GM15510 (cell line): ENCODE measurements around the gene TTC23.

Source experiments
- POLR2A ChIP-seq: IDR thresholded peaks from 3 replicates; pipeline ENCODE4 v1.6.1; 2011; ENCODE audit warnings: borderline replicate concordance; ENCODE audit not compliant: insufficient read length; ENCODE audit errors: extremely low read depth

Gene TTC23

DNA sequence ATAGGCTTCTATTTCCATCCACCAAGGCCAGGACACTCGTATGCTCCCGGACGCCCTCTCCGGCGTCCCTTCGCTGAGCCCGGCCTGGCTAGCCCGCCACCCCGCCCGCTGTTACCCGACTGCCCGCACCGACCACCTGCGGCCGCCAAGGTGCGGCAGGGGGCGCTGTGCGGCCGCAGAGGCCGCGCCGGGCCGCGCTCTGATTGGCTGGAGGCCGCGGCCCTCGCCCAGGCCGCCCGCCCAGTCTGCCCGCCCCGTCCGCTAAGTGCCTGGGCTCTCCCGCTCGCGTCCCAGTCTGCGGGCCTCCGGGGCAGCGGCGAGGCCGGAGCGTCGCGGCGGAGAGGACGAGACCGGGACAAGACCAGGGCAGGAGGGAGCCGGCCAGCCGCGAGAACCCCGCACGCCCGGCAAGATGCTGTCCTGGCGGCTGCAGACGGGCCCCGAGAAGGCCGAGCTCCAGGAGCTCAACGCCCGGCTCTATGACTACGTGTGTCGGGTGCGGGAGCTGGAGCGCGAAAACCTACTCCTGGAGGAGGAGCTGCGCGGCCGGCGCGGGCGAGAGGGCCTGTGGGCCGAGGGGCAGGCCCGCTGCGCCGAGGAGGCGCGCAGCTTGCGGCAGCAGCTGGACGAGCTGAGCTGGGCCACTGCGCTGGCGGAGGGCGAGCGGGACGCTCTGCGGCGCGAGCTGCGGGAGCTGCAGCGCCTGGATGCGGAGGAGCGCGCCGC, 144.4 kb downstream of the TTC23 start, which contains the start of gene SYNM:
Gene SYNM, plus strand, starts transcription at position 293 of the 726 bp plus-strand sequence. Its CDS starts 120 bp downstream, at position 413.
- TF ChIP-seq POLR2A = no peak

DNA sequence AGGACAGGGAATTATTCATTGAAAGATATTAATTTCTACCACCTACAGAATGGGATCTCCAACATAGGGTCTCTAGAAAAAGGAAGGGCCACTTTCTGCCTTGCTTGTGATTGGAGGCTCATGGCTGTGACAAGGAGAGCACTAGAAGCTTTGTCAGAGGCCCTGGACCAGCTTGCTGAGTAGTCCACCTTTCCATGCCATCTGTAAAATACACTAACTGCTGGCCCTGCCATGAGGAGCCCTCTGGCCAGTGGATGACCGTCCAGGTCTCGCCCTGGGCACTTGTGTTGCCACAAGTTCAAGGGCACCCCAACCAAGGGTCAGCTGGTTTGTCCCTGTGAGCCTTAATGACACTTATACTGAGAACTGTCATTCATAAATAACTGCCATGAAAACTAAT, 146.1 kb downstream of the TTC23 start:
- no peak for TF ChIP-seq POLR2A

DNA sequence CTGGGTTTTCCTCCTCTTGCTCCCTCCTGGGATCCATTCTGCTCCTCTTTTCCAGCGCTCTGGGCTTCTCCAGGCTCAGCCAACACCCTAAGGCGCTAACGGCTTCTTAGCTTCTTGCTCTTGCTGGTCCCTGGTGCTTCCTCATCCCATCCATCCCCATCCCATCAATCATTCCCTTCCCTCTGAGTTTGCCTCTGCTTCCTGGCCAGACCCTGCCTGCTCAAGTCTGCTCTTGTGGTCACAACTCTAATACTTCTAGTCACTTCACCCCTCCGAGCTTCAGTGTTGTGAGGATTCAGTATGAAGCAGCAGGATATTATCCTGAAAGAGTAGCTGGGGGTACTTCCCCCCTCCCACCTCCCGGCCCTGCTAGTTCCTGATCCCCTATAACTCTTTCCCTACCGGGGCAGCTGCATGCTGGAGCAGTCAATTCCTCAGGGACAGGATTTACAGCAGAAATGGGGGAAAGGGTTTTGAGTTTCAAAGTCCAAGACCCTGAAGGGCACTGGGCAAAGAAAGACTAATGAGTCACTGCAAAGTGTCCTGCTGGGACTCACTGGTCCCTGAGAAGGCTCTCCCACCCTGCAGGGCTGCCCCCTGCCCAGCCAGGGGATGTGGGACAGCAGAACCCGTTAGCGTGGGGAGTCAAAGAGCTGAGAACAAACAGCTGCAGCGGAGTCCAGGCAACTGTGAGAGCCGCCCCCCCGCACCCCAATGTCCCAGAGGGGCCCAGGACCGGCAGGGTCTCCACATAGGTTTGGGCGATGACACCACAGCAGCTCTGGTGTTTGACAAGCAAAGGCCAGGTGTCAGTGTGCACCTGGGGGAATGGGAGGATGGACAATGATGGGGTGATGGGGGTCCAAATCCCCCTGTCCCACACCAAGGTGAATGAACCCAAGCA, 146.8 kb downstream of the TTC23 start:
- no peak for TF ChIP-seq POLR2A

- no peak for TF ChIP-seq POLR2A
Measured at GRCh38 chr15:99101501-99101900, 147.9 kb downstream of the TTC23 start.

DNA sequence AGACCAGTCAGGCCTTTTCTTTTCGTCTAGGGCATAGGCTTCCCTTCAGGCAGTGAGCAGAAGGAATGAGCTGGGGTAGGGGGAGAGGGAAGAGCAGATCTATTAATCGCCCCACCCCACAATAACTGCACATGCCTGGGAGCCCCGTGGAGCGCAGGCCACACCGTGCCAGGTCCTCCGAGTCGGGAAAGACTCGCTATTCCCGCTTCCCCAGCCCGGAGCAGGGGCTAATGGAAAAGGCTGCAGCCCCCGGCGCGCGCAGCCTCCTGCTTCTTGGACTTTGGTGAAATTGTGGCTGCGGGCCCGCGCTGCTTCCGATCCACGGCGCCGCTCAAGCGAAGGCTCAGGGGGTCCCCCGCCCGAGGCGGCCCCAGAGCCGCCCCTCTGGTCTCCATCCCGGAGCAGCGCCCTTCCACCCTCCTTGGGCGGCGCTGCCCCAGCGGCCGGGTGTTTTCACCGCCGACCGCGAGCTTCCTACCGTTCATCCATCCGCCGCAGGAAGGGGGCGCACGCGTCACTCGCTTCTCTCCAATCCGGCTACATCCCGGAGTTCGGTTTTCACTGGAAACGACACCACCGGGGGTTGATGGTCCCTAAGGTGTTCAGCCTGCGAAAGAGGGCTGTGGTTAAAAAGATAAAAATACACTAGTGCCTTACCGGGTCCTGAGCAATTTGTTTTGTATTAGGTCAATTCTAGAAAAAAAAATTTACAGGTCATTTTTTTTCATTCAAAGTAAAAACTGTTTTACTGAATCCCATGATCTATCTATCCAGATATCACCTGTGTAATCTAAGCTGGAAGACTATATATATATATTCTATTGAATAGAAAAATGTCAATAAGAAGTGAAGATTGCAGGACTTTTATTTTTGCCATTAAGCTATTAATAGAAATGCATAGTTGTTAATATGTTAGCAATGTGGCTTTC, 148.9 kb downstream of the TTC23 start:
- TF ChIP-seq POLR2A = no peak

- TF ChIP-seq POLR2A = no peak
Measured at GRCh38 chr15:99099661-99100060, 149.7 kb downstream of the TTC23 start.

DNA sequence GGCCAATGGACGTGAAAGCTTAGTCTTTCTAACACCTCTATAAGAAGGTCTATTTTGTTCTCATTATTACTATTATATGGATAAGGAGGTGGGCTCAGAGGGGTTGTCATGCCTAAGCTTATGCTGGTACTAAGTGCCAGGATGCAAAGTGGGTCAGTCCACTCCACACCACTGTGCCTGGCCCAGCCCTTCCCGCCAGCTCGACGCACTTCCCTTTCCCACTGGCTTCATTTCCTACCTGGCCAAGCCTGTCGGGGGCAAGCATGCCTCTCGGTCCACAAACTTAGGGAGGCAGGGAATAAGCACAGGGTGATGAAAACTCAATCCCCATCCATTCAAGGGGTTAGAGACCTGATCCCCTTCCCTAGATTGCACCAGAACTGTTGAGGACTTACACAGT, 150.4 kb downstream of the TTC23 start:
- TF ChIP-seq POLR2A = no peak

GRCh38 chr15:99098426-99098825, 151.0 kb downstream of the TTC23 start:
- TF ChIP-seq POLR2A = no peak

DNA sequence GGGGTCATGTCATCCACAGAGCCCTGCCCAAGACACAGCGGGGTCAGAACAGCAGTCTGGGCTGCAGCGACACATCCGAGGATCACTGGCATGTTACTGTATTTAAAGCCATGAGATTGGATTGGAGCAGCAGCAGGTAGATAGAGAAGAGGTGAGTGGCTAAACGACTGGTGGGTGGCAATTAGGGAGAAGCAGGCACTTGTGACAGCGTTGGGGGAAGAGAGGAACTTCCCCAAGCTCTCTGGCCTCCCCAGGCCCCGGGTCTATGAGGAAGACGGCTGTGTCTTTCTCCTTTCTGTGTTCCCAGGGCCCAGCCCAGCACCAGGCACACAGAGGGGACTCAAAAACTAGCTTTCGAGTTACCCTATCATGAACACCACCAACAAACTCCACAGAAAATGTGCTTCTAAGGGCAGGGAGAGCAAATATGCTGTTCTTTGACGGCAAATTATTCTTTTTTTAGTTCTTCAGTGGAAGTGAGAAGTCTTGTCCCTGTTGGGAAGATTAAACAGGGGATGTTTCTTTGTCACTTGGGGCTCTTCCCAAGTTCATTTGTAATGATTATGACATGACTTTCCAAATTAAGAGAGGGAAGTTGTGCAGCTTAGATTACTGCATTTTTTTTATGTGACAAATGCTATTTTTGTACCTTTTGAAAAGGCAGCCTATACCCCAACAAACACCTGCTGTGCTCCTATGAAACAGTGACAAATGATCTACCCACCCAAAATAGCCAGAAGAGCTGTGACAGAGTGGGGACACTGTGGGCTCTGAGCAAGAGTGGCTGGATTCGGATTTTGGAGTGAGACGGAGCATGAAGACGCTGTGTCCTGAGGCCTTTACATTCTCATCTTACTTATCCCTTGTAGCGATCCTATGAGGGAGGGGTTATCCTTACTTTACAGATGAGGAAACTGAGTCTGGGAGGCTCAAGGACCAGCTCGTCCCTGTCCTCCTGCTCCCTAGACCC, 151.7 kb downstream of the TTC23 start:
- TF ChIP-seq POLR2A = no peak

GRCh38 chr15:99096894-99097426, 152.4 kb downstream of the TTC23 start:
- TF ChIP-seq POLR2A = no peak

DNA sequence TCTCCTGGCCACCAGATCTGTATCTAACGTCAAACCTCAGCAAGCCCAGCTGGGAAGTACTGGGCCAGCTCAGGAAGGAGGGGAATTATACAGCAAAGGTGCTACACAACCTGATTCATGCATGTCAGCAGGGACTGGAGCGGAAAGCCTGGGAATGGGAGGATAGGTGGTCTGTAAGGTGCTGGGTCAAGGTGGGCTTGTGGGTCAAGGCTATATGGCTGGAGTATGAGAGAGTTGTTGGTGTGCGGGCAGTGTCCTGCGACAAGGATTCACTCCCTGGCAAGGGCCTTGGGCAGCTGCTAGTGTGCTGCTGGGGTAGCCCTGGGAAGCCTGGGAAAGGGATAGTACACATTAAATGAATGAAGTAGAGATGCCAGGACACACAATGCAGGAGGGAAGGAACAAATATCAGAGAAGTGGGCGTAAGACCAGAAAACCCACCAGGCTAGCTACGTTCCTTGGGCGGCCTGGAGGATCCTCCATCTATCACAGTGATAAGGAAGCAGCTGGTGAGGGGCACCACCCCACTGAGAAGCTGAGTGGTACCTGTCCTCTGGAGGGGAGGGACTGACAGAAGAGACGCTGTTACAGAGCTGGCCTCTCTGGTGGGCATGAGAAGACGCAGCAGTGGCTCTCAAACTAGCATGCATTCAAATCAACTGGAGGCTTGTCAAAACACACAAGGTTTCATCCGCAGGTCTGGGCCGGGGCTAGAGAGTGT, 153.0 kb downstream of the TTC23 start:
- no peak for TF ChIP-seq POLR2A

DNA sequence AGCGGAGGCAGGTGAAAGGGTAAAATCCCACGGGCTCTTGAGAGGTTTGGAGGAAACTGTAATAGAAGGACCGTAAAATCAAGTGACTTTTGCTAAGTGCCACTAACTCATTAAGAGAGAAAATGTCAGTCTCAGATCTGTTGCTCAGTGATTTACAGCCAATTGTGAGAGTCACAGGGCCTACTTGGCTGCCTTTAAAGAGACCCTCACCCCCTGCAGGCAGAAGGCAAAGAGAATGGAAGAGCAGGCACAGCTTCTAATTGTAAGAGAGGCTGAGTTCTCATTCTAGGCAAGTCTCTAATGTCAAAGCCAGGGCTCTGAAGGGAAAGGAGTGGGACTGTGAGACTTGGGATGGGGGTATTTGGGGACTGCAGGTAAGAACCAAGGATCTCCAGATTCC, 153.8 kb downstream of the TTC23 start:
- TF ChIP-seq POLR2A = no peak

GRCh38 chr15:99092554-99093172, 156.7 kb downstream of the TTC23 start:
- TF ChIP-seq POLR2A = no peak

DNA sequence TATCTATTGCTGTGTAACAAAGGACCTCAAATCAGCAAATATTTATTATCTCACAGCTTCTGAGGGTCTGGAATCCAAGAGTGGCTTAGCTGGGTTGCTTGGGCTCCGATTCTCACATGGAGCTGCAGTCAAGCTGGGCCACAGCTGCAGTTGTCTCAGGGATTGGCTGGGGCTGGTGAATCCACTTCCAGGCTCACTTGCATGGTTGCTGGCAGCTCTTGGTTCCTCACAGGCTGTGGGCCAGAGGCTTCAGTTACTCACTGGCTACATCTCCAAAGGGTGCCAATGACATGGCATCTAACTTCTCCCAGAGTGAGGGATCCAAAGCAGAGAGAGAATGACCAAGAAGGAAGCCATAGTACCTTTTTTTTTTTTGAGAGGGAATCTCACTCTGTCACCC, 158.4 kb downstream of the TTC23 start:
- TF ChIP-seq POLR2A = no peak
